GM04504 (cell line): ENCODE data around the gene KRTAP21-3.
"Not testable (repeated sequence)": the region's sequence is repeated elsewhere in the genome, so short reads cannot be mapped to it uniquely, and the experiment has no call there.

Experiments
- DNase-seq: peaks from one replicate; pipeline ENCODE4 v3.0.0-alpha.2; 2012; ENCODE audit warnings: low read depth

The KRTAP21-3 gene

GRCh38 chr21:30718239-30718909, at the start of gene KRTAP21-3:
Gene KRTAP21-3 (minus strand): TSS chr21:30718777. CDS start chr21:30718759, 18 bp downstream.
- DNase-seq: no peak

- no peak for DNase-seq
Observed at GRCh38 chr21:30760776-30761175, 42.2 kb upstream of the KRTAP21-3 start.

GRCh38 chr21:30758306-30758705, 39.7 kb upstream of the KRTAP21-3 start:
- no peak for DNase-seq

- not testable (repeated sequence) for DNase-seq
Observed at GRCh38 chr21:30755328-30755727, 36.8 kb upstream of the KRTAP21-3 start, which contains the start of gene KRTAP21-1. Gene KRTAP21-1 (minus strand): TSS chr21:30755428. CDS start chr21:30755378, 50 bp downstream.

- no peak for DNase-seq
Observed at GRCh38 chr21:30747159-30747558, 28.6 kb upstream of the KRTAP21-3 start, which contains the start of gene KRTAP21-2. Gene KRTAP21-2 (minus strand): TSS chr21:30747259. CDS start chr21:30747202, 57 bp downstream.

GRCh38 chr21:30740462-30740861, 21.9 kb upstream of the KRTAP21-3 start:
- no peak for DNase-seq

GRCh38 chr21:30733026-30733425, 14.4 kb upstream of the KRTAP21-3 start:
- no peak for DNase-seq

- no peak for DNase-seq
Observed at GRCh38 chr21:30726726-30727125, 8.1 kb upstream of the KRTAP21-3 start.

GRCh38 chr21:30719401-30719800, 824 bp upstream of the KRTAP21-3 start:
- DNase-seq: no peak

GRCh38 chr21:30717105-30717504, 1.5 kb downstream of the KRTAP21-3 start:
- no peak for DNase-seq

- DNase-seq: no peak
Observed at GRCh38 chr21:30714946-30715345, 3.6 kb downstream of the KRTAP21-3 start.

- no peak for DNase-seq
Observed at GRCh38 chr21:30714456-30714855, 4.1 kb downstream of the KRTAP21-3 start.

- DNase-seq: no peak
Observed at GRCh38 chr21:30713766-30714165, 4.8 kb downstream of the KRTAP21-3 start.

- DNase-seq: no peak
Observed at GRCh38 chr21:30710499-30710898, 8.1 kb downstream of the KRTAP21-3 start.

GRCh38 chr21:30707409-30707808, 11.2 kb downstream of the KRTAP21-3 start:
- no peak for DNase-seq

- DNase-seq: no peak
Observed at GRCh38 chr21:30695956-30696355, 22.6 kb downstream of the KRTAP21-3 start.

- no peak for DNase-seq
Observed at GRCh38 chr21:30689822-30690221, 28.8 kb downstream of the KRTAP21-3 start.

- no peak for DNase-seq
Observed at GRCh38 chr21:30684506-30684905, 34.1 kb downstream of the KRTAP21-3 start.

- no peak for DNase-seq
Observed at GRCh38 chr21:30680586-30680985, 38.0 kb downstream of the KRTAP21-3 start.

- DNase-seq: no peak
Observed at GRCh38 chr21:30676737-30677136, 41.8 kb downstream of the KRTAP21-3 start.

GRCh38 chr21:30674312-30674711, 44.3 kb downstream of the KRTAP21-3 start:
- DNase-seq: no peak

GRCh38 chr21:30672985-30673650, 45.5 kb downstream of the KRTAP21-3 start:
- no peak for DNase-seq

- no peak for DNase-seq
Observed at GRCh38 chr21:30668776-30669175, 49.8 kb downstream of the KRTAP21-3 start.
